Breast epithelium (tissue), 3 donors: Measurements from ENCODE around the gene CD8B2.

Source experiments
- CTCF ChIP-seq, 3 donors: fragments of 450-650 bp; IDR thresholded peaks; one replicate each; pipeline ENCODE4 v1.5.1; 2016 to 2017; ENCODE audit warnings: antibody characterized with exemption in 3 of 3, mild to moderate bottlenecking in 3 of 3, moderate library complexity in 3 of 3
- POLR2A ChIP-seq: fragments of 450-650 bp; IDR thresholded peaks from one replicate; pipeline ENCODE4 v1.6.1; 2016; ENCODE audit warnings: antibody characterized with exemption, mild to moderate bottlenecking, moderate library complexity
- POLR2AphosphoS5 ChIP-seq, 3 donors: sonication (generic); formaldehyde crosslinking; IDR thresholded peaks; one replicate each; pipeline ENCODE4 v1.6.1; 2017; ENCODE audit warnings: antibody characterized with exemption in 3 of 3

- no peak for TF ChIP-seq CTCF (IDR thresholded peaks at IDR 0.05)
- no peak for TF ChIP-seq POLR2AphosphoS5 (IDR thresholded peaks at IDR 0.05)
- no peak for TF ChIP-seq POLR2A
Measured at GRCh38 chr2:106519767-106520166, 32.6 kb downstream of the CD8B2 start.
